Liver (tissue), 3 donors: ENCODE data around the gene UTF1.

Experiments used
- CTCF ChIP-seq: fragments of 150-350 bp; IDR thresholded peaks from 2 replicates; pipeline ENCODE4 v1.5.1; 2017; ENCODE audit warnings: improper control_type of control experiment, low read depth, low read length; ENCODE audit not compliant: missing input control
- EGR1 ChIP-seq, 2 donors: IDR thresholded peaks; 2 replicates each; pipeline ENCODE4 v1.6.1; 2016 to 2018; ENCODE audit warnings: antibody characterized with exemption in 2 of 2, low read depth in 2 of 2
- FOXA1 ChIP-seq: IDR thresholded peaks from 2 replicates; pipeline ENCODE4 v1.6.1; 2016; ENCODE audit warnings: antibody characterized with exemption
- GABPA ChIP-seq, 2 donors: IDR thresholded peaks in 1 of 2; conservative IDR thresholded peaks in 1 of 2; 2 replicates each; pipeline ENCODE4 v1.6.1; 2016; ENCODE audit warnings: antibody characterized with exemption in 2 of 2, mild to moderate bottlenecking in 1 of 2, moderate library complexity in 1 of 2
- HNF4A ChIP-seq, 2 donors: conservative IDR thresholded peaks; 2 replicates each; pipeline ENCODE4 v1.6.1; 2016; ENCODE audit warnings: antibody characterized with exemption in 2 of 2, mild to moderate bottlenecking in 2 of 2
- JUND ChIP-seq, 2 donors: IDR thresholded peaks; 2 replicates each; pipeline ENCODE4 v1.6.1; 2016; ENCODE audit warnings: antibody characterized with exemption in 2 of 2
- MAX ChIP-seq: IDR thresholded peaks from 2 replicates; pipeline ENCODE4 v1.6.1; 2016; ENCODE audit warnings: antibody characterized with exemption
- RAD21 ChIP-seq, 2 donors: IDR thresholded peaks; 2 replicates each; pipeline ENCODE4 v1.6.1; 2016; ENCODE audit warnings: antibody characterized with exemption in 2 of 2, mild to moderate bottlenecking in 2 of 2
- REST ChIP-seq: IDR thresholded peaks from 2 replicates; pipeline ENCODE4 v1.6.1; 2016; ENCODE audit warnings: antibody characterized with exemption, mild to moderate bottlenecking
- RXRA ChIP-seq, 2 donors: IDR thresholded peaks; 2 replicates each; pipeline ENCODE4 v1.6.1; 2017 to 2018; ENCODE audit warnings: antibody characterized with exemption in 2 of 2, mild to moderate bottlenecking in 1 of 2
- SP1 ChIP-seq: IDR thresholded peaks from 2 replicates; pipeline ENCODE4 v1.6.1; 2018; ENCODE audit warnings: antibody characterized with exemption, mild to moderate bottlenecking
- TAF1 ChIP-seq: conservative IDR thresholded peaks from 2 replicates; pipeline ENCODE4 v1.6.1; 2016; ENCODE audit warnings: antibody characterized with exemption, mild to moderate bottlenecking
- YY1 ChIP-seq: IDR thresholded peaks from 2 replicates; pipeline ENCODE4 v1.6.1; 2016; ENCODE audit warnings: antibody characterized with exemption, mild to moderate bottlenecking
- donor health status: healthy.
- donor health status: healthy.

GRCh38 chr10:133207627-133208026, 22.4 kb upstream of the UTF1 start:
- TF ChIP-seq CTCF (no peak), MAX (no peak), TAF1 (no peak), FOXA1 (no peak), JUND (IDR thresholded peaks at IDR 0.05) (no peak), RXRA (IDR thresholded peaks at IDR 0.05) (no peak), SP1 (no peak), EGR1 (IDR thresholded peaks at IDR 0.05; ENCODE audit: low read depth in 2 of 2) (no peak), RAD21 (IDR thresholded peaks at IDR 0.05) (no peak), REST (no peak), YY1 (no peak), GABPA (IDR thresholded peaks at IDR 0.05 in 1 of 2, conservative IDR thresholded peaks at IDR 0.05 in 1 of 2) (no peak), HNF4A (conservative IDR thresholded peaks at IDR 0.05) (no peak)
